Activated naive CD8-positive, alpha-beta T cell treated with anti-CD3 and anti-CD28 coated beads, Interleukin-2, amount 50 U/mL, for 24 hours (primary cell): ENCODE results near the gene PMIS2.
A peak's percentile ranks its signal among the peaks of the same experiment; 100 is the strongest.

Source experiments
- ATAC-seq: fragments of 150-1000 bp; cut with Tn5 transposase; one replicate; pipeline ENCODE4 v1.10.0; 2021
- DNase-seq: peaks from one replicate; pipeline ENCODE4 v3.0.0; 2021
- H3K27ac Mint-ChIP-seq: one replicate; pipeline ENCODE4 v1.8.0; 2021; ENCODE audit warnings: mild to moderate bottlenecking, mixed read lengths
- H3K27me3 Mint-ChIP-seq: one replicate; pipeline ENCODE4 v1.8.0; 2021; ENCODE audit warnings: mixed read lengths
- H3K36me3 Mint-ChIP-seq: one replicate; pipeline ENCODE4 v1.8.0; 2021; ENCODE audit warnings: low read depth, mixed read lengths
- H3K4me1 Mint-ChIP-seq: one replicate; pipeline ENCODE4 v1.8.0; 2021; ENCODE audit warnings: mixed read lengths
- H3K4me3 Mint-ChIP-seq: one replicate; pipeline ENCODE4 v1.8.0; 2021; ENCODE audit warnings: mild to moderate bottlenecking, moderate library complexity, mixed read lengths
- H3K9me3 Mint-ChIP-seq: one replicate; pipeline ENCODE4 v1.8.0; 2021; ENCODE audit warnings: mixed read lengths

Gene PMIS2

DNA sequence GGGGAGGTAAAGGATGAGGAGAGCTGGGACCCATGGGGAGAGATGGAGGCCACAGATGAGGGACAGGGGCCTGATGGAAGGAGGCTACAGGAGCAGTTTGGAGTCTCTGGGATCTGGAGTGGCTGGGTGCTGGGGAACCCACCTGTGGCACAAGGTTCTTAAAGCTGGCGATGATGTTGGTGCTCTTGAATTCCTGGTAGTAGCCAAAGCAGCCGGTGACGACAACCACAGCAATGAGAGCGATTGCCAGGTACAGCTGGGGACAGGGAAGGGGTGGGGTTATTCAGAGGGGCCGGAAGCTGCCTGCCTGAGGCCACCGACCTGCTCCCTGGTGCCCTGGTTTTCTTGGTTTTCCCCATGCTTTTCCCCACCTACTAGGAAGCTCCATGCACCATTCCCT lies 25.3 kb upstream of the PMIS2 start:
- Mint-ChIP-seq H3K4me1 (peaks cover 5% of the 10 kb centered on the region), H3K9me3 (no peaks in the 10 kb centered on the region), H3K4me3 (peak overlapping the region; percentile 3), H3K27ac (no peak overlapping the region), H3K27me3 (peaks cover 46% of the 10 kb centered on the region), H3K36me3 (no peaks in the 10 kb centered on the region)
- ATAC-seq (no peak), DNase-seq (no peak)

DNA sequence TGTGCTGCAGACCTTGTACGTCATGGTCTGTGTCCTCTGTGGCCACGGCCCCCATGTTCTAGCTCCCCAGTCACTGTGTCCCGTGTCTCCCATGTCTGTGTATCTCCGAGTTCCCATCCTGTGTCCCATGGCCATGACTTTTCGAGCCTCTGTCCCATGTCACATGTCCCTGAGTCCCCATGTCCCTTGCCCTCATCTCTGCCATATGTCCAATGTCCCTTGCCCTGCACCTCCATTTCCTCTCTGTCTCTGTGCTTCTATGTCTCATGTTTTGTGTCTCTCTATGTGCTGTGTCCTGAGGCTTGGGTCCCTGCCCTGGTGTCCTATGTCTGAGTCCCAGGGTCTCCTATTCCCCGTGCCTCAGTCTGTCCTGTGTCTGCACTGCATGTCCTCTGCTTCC lies 24.5 kb upstream of the PMIS2 start:
- H3K36me3 Mint-ChIP-seq, result no peaks in the 10 kb centered on the region

DNA sequence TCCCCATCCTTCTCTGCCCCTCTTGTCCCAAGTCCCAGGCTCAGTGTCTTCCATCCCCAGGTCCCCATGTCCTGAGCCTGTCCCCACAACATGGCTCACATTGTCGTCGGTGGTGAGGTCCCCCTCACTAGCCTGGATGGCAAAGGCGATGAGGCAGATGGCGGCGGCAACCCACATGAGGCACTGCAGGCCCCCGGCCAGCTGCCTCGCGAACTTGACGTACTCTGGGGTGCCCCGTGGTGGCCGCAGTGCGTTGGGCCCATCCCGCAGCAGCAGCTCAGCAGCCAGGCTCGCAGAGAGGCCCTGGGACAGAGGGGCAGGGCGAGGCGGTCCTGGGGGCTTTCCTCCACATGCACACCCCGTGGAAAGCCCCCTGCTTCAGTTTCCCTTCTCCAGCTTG lies 23.6 kb upstream of the PMIS2 start:
- H3K27me3 Mint-ChIP-seq, result peaks cover 46% of the 10 kb centered on the region
- peaks cover 5% of the 10 kb centered on the region for H3K4me1 Mint-ChIP-seq
- H3K4me3 Mint-ChIP-seq, result no peak overlapping the region
- no peak overlapping the region for H3K27ac Mint-ChIP-seq
- ATAC-seq (no peak), DNase-seq (no peak)
- H3K9me3 Mint-ChIP-seq, result no peaks in the 10 kb centered on the region
- no peaks in the 10 kb centered on the region for H3K36me3 Mint-ChIP-seq

More for the DNA sequence above, 24.5 kb upstream of the PMIS2 start:
- H3K27me3 Mint-ChIP-seq, result peaks cover 46% of the 10 kb centered on the region
- H3K9me3 Mint-ChIP-seq, result no peaks in the 10 kb centered on the region
- H3K4me1 Mint-ChIP-seq, result peaks cover 5% of the 10 kb centered on the region
- H3K27ac Mint-ChIP-seq, result no peak overlapping the region
- DNase-seq (no peak), ATAC-seq (no peak)
- no peak overlapping the region for H3K4me3 Mint-ChIP-seq

DNA sequence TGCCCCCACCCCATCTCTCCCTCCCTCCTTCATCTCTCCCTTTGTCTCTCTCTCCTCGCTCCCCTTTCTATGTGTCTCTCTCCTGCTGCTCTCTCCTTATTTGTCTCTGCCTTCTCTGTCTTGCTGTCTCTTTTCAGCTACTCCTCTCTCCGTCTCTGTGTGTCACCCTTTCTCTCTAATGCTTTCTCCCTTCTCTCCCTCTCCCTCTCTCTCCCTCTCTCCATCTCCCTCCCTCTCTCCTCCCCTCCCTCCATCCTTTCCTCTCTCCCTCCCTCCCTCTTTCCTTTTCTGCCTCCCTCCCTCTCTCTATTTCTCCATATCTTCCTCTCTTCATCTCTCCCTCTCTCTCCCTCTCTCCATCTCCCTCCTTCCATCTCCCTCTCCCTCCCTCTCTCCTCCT lies 23.2 kb upstream of the PMIS2 start:
- Mint-ChIP-seq H3K9me3 (no peaks in the 10 kb centered on the region), H3K4me3 (no peak overlapping the region), H3K4me1 (peaks cover 5% of the 10 kb centered on the region), H3K27ac (no peak overlapping the region), H3K36me3 (no peaks in the 10 kb centered on the region), H3K27me3 (peaks cover 45% of the 10 kb centered on the region)
- no peak for DNase-seq
- ATAC-seq, result no peak

DNA sequence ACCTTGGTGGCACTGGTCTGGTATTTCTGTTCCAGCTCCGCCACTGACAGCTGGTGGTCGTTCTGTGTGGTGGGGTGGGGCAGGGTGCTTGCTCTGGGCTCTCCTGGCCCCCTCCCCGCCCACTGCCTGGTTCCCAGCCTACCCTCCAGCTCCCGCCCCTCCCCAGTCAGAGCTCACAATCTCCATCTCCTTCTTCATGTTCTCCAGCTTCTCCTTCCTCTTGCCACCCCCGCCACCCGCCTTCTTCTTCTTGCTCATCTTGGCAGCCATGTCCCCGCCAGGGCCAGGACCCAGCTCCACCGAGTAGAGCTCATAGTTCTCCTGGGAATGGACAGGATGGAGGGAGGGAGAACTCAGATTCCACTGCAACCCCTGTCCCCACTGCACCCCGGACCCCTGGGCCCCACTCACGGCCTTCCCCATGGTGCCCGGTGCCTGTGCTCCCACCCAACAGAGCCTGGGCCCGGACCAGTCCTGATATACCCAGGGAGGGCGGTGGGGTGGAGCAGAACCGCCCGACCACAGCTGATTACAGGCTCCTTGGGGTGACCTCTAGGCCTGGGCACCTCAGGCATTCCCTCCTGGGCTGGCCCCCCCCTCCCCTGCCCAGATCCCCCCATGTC lies 22.7 kb upstream of the PMIS2 start, which contains the start of gene ATP4A:
Gene ATP4A, minus strand, starts transcription at position 452 of the 623 bp plus-strand sequence. Its CDS starts 29 bp downstream, at position 423.
- no peak within 1 kb of the TSS for H3K27ac Mint-ChIP-seq
- H3K36me3 Mint-ChIP-seq, result no peaks in the 10 kb centered on the region
- no peak for ATAC-seq
- no peak for DNase-seq
- H3K27me3 Mint-ChIP-seq, result peaks cover 44% of the 10 kb centered on the region
- H3K4me3 Mint-ChIP-seq, result no peak within 1 kb of the TSS
- no peaks in the 10 kb centered on the region for H3K9me3 Mint-ChIP-seq
- H3K4me1 Mint-ChIP-seq, result peaks cover 3% of the 10 kb centered on the region

DNA sequence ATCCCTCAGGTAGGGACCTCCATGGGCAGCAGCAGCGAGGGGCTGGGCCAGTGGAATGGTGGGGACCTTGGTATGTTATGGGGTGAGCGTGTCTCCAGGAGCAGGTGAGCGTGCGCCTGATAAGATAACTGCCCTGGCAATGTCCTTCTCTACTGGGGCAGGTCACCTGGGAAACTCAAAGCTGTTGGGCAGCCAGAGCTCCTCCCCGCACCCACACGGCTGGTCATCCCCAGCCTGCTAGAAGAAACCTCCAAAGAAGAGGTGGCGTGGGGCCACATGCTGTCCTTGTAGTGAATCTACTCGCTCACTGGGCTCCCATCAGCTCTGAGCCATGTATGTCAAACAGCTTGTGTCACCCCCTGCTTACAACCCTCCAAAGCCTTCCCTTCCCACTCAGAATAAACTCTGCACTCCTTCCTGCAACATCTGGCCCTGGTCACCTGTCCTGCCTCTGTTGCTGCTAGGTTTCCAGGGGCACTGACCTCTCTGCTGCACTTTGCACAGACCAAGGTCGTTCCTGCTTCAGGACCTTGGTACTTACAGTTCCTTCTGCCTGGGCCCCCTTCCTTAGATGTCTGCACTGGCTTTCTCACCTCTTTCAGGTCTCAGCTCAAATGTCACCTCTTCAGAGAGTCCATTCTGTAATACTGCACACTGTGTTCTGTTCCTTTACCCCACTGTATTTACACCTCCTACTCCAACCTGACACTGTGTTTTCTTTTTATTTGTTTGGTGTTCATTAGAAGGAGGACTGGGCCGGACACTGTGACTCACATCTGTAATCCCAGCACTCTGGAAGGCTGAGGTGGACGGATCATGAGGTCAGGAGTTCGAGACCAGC lies 20.7 kb upstream of the PMIS2 start:
- Mint-ChIP-seq H3K27ac (no peak overlapping the region), H3K27me3 (peaks cover 33% of the 10 kb centered on the region), H3K4me3 (no peak overlapping the region), H3K36me3 (no peaks in the 10 kb centered on the region), H3K4me1 (no peaks in the 10 kb centered on the region), H3K9me3 (no peaks in the 10 kb centered on the region)
- no peak for DNase-seq
- ATAC-seq, result no peak

DNA sequence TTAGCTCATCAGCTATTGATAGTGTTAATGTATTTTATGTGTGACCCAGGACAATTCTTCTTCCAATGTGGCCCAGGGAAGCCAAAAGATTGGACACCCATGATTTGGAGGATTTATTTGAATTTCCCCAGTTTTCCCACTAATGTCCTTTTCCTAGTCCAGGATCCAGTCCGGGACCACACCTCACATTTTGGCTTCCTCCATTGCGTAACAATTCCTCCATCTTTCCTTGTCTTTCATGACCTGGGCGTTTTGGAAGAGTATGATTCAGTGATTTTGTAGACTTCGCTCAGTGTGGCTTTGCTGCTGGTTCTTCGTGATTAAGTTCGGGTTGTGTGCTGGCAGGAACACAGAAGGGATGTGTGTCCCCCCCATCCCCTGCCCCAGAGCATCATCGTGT lies 19.2 kb upstream of the PMIS2 start:
- H3K36me3 Mint-ChIP-seq, result no peaks in the 10 kb centered on the region
- no peak overlapping the region for H3K27ac Mint-ChIP-seq
- peaks cover 29% of the 10 kb centered on the region for H3K27me3 Mint-ChIP-seq
- no peak for DNase-seq
- no peaks in the 10 kb centered on the region for H3K9me3 Mint-ChIP-seq
- no peak for ATAC-seq
- no peaks in the 10 kb centered on the region for H3K4me1 Mint-ChIP-seq
- no peak overlapping the region for H3K4me3 Mint-ChIP-seq

DNA sequence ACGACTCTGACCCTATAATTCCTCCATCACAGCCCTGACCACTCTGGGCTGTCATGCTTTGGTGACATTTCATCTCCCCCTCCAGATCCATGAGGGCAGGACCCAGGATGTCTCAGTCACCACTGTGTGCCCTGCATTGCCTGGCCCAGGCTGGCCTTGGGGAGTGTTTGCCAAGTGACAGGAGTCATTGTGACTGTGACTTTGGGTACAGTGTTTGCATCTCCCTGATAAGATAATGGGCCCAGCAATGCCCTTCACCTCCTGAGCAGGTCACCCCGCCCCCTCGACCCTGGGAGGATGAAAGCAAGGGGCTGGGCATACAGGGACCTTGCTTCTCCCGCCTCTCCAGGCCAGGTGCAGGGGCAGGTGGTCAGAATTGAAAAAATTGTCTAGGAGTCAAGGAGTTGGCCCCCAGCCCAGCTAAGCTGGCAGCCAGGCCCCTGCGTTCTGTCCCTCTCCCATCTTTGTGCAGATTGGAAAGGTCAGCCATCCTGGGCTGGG lies 16.6 kb upstream of the PMIS2 start:
- no peaks in the 10 kb centered on the region for H3K4me1 Mint-ChIP-seq
- no peak overlapping the region for H3K4me3 Mint-ChIP-seq
- no peaks in the 10 kb centered on the region for H3K9me3 Mint-ChIP-seq
- ATAC-seq (no peak), DNase-seq (no peak)
- H3K27me3 Mint-ChIP-seq, result peaks cover 21% of the 10 kb centered on the region
- no peaks in the 10 kb centered on the region for H3K36me3 Mint-ChIP-seq
- no peak overlapping the region for H3K27ac Mint-ChIP-seq

DNA sequence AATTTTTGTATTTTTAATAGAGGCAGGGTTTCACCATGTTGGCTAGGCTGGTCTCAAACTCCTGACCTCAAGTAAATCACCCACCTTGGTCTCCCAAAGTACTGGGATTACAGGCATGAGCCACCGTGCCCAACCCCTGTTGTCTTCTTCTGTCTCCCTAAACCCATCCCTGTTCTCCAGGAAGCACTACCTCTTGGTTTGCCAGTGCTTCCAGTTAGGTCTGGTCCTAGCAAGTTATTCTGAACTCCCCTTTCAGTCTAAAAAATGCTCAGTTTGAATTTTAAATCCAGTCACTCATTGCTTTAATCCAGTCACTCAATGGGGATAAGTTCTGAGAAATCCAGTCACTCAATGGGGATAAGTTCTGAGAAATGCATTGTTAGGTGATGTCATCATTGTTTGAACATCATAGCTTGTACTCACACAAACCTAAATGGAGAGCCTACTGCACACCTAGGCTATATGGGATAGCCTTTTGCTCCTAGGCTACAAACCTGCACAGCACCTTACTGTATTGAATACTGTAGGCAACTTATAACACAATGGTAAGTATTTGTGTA lies 14.5 kb upstream of the PMIS2 start:
- H3K4me1 Mint-ChIP-seq, result no peaks in the 10 kb centered on the region
- no peak overlapping the region for H3K4me3 Mint-ChIP-seq
- no peak for DNase-seq
- H3K27me3 Mint-ChIP-seq, result peaks cover 22% of the 10 kb centered on the region
- H3K36me3 Mint-ChIP-seq, result no peaks in the 10 kb centered on the region
- no peak overlapping the region for H3K27ac Mint-ChIP-seq
- no peak for ATAC-seq
- H3K9me3 Mint-ChIP-seq, result peaks cover 14% of the 10 kb centered on the region

DNA sequence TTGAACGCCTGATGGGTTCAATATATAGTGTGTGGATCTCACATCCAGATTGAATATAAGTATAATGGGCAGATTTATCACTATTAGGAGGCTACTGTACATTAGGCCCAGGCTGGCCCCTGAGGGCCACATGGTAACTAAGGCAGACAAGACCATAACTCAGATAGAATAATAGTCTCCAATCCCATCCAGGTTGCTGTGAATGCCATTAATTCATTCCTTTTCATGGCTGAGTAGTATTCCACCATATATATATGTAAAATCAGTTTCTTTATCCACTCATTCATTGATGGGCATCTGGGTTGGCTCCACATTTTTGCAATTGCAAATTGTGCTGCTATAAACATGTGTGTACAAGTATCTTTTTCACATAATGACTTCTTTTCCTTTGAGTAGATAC lies 8.1 kb upstream of the PMIS2 start:
- no peak overlapping the region for H3K4me3 Mint-ChIP-seq
- no peak for DNase-seq
- H3K4me1 Mint-ChIP-seq, result no peaks in the 10 kb centered on the region
- ATAC-seq, result no peak
- H3K36me3 Mint-ChIP-seq, result peaks cover 5% of the 10 kb centered on the region
- H3K9me3 Mint-ChIP-seq, result peaks cover 23% of the 10 kb centered on the region
- H3K27me3 Mint-ChIP-seq, result peaks cover 12% of the 10 kb centered on the region
- H3K27ac Mint-ChIP-seq, result no peak overlapping the region

DNA sequence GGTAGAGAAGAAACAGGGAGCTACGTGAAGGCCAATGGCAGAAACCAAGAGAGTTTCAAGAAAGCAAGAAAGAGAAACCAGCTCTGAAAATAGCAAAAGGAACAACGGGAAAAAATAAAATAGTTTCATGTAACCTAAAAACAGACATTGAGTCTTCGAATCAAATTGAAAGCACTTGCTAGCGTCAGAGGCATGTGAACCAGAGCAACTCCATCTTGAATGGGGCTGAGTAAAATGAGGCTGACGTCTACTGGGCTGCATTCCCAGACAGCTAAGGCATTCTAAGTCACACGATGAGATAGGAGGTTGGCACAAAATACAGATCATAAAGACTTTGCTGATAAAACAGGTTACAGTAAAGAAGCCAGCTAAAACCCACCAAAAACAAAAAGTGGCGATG lies 7.3 kb upstream of the PMIS2 start:
- DNase-seq (no peak), ATAC-seq (no peak)
- Mint-ChIP-seq H3K9me3 (peaks cover 23% of the 10 kb centered on the region), H3K36me3 (peaks cover 5% of the 10 kb centered on the region), H3K27ac (no peak overlapping the region), H3K4me1 (no peaks in the 10 kb centered on the region), H3K27me3 (peaks cover 16% of the 10 kb centered on the region), H3K4me3 (no peak overlapping the region)

DNA sequence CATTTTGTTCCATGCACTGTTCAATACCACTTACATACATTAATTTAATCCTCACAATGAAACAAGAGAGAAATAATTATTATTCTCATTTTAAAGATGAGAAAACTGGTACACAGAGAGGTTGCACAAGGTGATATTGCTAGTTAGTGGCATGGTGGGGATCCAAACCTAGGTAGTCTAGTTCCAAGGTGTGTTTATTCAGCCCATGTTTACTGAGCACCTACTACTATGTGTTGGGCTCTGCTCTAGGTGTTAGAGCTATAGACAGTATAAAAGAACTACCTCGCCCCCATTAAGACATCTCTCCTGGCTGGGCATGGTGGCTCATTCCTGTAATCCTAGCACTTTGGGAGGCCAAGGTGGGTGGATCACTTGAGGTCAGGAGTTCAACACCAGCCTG lies 3.2 kb upstream of the PMIS2 start:
- ATAC-seq (no peak), DNase-seq (no peak)
- peaks cover 2% of the 10 kb centered on the region for H3K9me3 Mint-ChIP-seq
- peaks cover 28% of the 10 kb centered on the region for H3K27me3 Mint-ChIP-seq
- no peak overlapping the region for H3K4me3 Mint-ChIP-seq
- no peaks in the 10 kb centered on the region for H3K36me3 Mint-ChIP-seq
- H3K4me1 Mint-ChIP-seq, result no peaks in the 10 kb centered on the region
- no peak overlapping the region for H3K27ac Mint-ChIP-seq

DNA sequence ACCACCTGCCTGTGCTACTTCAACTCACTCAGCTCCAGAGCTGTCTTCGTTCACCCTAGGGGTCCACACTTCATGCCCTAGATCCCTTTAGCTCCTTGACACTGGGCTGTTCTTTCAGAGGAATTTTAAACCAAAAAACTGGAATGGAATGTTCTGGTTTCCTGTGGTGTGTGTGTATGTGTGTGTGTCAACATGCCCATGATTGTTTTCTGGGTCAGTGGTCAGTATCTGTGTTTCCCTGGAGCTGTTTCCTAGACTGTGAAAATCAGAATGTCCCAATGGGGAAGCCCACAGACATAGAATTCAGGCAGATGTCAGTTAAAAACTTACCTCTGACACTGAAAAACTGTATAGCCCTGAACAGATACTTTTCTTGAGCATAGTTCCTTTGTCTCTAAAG lies 1.3 kb downstream of the PMIS2 start:
- Mint-ChIP-seq H3K9me3 (no peaks in the 10 kb centered on the region), H3K27ac (no peak overlapping the region), H3K4me1 (no peaks in the 10 kb centered on the region), H3K27me3 (peaks cover 28% of the 10 kb centered on the region), H3K4me3 (no peak overlapping the region), H3K36me3 (no peaks in the 10 kb centered on the region)
- ATAC-seq (no peak), DNase-seq (no peak)

DNA sequence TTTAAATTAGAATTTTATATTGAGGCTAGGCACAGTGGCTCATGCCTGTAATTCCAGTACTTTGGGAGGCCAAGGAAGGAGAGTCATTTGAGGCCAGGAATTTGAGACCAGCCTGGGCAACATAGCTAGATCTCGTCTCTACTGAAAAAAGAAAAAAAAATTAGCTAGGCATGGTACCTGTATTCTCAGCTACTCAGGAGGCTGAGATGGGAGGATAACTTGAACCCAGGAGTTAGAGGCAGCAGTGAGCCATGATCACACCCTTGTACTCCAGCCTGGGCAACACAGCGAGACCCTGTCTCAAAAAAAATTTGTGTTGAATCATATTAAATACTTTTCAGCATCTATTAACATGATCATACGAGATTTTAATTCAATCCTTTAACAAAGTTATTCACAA lies 4.9 kb downstream of the PMIS2 start:
- no peaks in the 10 kb centered on the region for H3K36me3 Mint-ChIP-seq
- DNase-seq (no peak), ATAC-seq (no peak)
- H3K9me3 Mint-ChIP-seq, result no peaks in the 10 kb centered on the region
- no peak overlapping the region for H3K27ac Mint-ChIP-seq
- peaks cover 11% of the 10 kb centered on the region for H3K27me3 Mint-ChIP-seq
- H3K4me3 Mint-ChIP-seq, result no peak overlapping the region
- H3K4me1 Mint-ChIP-seq, result no peaks in the 10 kb centered on the region

DNA sequence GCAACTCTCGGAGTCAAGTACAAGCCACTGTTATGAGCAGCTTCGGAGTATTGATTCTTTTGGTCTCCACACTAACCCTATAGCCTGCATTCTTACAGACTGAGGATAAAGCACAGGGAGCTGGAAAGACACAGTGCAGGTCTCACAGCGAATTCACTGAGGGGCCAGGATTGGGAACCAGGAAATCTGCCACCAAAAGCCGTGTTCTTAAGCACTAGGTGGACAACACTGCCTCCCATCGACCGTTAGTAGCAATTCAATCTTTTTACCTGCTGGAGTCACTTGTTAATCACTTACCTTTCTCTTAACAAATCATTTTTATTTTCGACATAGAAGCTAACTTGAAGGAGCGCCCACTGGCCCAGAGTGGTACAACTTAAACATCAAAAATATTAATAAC lies 6.3 kb downstream of the PMIS2 start:
- ATAC-seq (no peak), DNase-seq (peak; percentile 12)
- Mint-ChIP-seq H3K4me1 (peaks cover 3% of the 10 kb centered on the region), H3K4me3 (no peak overlapping the region), H3K36me3 (no peaks in the 10 kb centered on the region), H3K27ac (no peak overlapping the region), H3K9me3 (no peaks in the 10 kb centered on the region), H3K27me3 (peaks cover 5% of the 10 kb centered on the region)
